GM10266 (cell line): ENCODE measurements around the gene MOV10L1.
"Not testable (repeated sequence)": the region's sequence is repeated elsewhere in the genome, so short reads cannot be mapped to it uniquely, and the experiment has no call there.

ENCODE experiments used
- DNase-seq: peaks from one replicate; pipeline ENCODE4 v3.0.0; 2012; ENCODE audit errors: extremely low spot score
- TF ChIP-seq, protein P1 (sequence below): IDR thresholded peaks from 2 replicates; pipeline ENCODE4 v1.5.1; 2012; ENCODE audit warnings: mild to moderate bottlenecking, low read depth; ENCODE audit not compliant: control insufficient read depth, insufficient read depth; ENCODE audit errors: missing control alignments

MOV10L1 gene

GRCh38 chr22:50082197-50082715 lies 7.5 kb upstream of the MOV10L1 start:
- peak; percentile 12 for DNase-seq
- TF ChIP-seq, protein P1, sequence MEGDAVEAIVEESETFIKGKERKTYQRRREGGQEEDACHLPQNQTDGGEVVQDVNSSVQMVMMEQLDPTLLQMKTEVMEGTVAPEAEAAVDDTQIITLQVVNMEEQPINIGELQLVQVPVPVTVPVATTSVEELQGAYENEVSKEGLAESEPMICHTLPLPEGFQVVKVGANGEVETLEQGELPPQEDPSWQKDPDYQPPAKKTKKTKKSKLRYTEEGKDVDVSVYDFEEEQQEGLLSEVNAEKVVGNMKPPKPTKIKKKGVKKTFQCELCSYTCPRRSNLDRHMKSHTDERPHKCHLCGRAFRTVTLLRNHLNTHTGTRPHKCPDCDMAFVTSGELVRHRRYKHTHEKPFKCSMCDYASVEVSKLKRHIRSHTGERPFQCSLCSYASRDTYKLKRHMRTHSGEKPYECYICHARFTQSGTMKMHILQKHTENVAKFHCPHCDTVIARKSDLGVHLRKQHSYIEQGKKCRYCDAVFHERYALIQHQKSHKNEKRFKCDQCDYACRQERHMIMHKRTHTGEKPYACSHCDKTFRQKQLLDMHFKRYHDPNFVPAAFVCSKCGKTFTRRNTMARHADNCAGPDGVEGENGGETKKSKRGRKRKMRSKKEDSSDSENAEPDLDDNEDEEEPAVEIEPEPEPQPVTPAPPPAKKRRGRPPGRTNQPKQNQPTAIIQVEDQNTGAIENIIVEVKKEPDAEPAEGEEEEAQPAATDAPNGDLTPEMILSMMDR: no peak

- TF ChIP-seq, protein P1: no peak
- peak; percentile 8 for DNase-seq
Observed at GRCh38 chr22:50082961-50083461, 6.8 kb upstream of the MOV10L1 start.

- TF ChIP-seq, protein P1: no peak
- DNase-seq: no peak
Observed at GRCh38 chr22:50083462-50084079, 6.2 kb upstream of the MOV10L1 start.

- TF ChIP-seq, protein P1: no peak
- no peak for DNase-seq
Observed at GRCh38 chr22:50084080-50084477, 5.7 kb upstream of the MOV10L1 start.

- TF ChIP-seq, protein P1: no peak
- DNase-seq: no peak
Observed at GRCh38 chr22:50084614-50085021, 5.2 kb upstream of the MOV10L1 start.

DNA sequence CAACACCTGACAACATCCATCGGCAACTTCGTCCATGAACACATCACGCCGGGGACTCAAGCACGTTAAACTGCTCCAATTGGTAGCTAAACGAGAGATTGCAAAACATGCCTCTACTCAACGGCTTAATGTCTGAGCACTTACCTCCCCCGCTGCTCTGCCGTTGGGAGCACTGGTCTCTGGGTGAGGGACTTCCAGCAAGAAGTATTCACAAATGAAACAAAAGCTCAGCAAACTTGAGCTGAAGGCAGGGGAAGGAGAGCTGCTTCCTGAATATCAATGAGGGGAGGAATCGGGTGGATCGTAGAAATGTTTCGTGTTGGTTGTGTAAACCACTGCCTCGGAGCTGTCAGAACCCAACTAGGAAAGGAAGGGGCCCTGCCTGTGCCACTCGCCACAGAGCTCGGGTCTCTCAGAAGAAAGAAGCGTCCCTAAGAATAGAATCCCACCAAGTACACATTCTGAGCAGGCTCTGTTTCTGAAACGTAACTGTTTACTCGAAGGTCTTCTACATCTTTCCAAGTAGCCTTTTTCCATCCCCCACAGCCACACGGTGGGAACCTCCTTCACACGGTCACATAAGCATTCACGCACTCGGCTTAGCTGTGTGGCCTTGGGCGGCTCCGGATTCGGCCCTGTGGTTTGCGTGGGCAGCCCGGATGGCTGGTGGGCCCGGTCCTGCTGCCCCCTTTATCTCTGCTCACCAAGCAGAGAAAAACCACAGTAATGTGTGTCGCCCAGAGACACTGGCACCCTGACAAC lies 4.4 kb upstream of the MOV10L1 start, which contains the start of gene MLC1:
Gene MLC1 (minus strand): TSS at position 216 of the 762 bp plus-strand sequence. CDS start 524 bp downstream, outside the sequence.
- DNase-seq: peak; percentile 54
- TF ChIP-seq, protein P1: no peak

- TF ChIP-seq, protein P1: no peak
- no peak for DNase-seq
Observed at GRCh38 chr22:50086526-50086925, 3.3 kb upstream of the MOV10L1 start.

- not testable (repeated sequence) for DNase-seq
Observed at GRCh38 chr22:50086975-50087374, 2.8 kb upstream of the MOV10L1 start.
